ENCODE measurements around the gene NRARP.

NRARP gene

GRCh38 chr9:137321726-137322361 is 19.8 kb upstream of the NRARP start:
- DNase-seq: peak; percentile 58

- peak; percentile 58 for DNase-seq
Observed at GRCh38 chr9:137320555-137321384, 18.7 kb upstream of the NRARP start.

DNA sequence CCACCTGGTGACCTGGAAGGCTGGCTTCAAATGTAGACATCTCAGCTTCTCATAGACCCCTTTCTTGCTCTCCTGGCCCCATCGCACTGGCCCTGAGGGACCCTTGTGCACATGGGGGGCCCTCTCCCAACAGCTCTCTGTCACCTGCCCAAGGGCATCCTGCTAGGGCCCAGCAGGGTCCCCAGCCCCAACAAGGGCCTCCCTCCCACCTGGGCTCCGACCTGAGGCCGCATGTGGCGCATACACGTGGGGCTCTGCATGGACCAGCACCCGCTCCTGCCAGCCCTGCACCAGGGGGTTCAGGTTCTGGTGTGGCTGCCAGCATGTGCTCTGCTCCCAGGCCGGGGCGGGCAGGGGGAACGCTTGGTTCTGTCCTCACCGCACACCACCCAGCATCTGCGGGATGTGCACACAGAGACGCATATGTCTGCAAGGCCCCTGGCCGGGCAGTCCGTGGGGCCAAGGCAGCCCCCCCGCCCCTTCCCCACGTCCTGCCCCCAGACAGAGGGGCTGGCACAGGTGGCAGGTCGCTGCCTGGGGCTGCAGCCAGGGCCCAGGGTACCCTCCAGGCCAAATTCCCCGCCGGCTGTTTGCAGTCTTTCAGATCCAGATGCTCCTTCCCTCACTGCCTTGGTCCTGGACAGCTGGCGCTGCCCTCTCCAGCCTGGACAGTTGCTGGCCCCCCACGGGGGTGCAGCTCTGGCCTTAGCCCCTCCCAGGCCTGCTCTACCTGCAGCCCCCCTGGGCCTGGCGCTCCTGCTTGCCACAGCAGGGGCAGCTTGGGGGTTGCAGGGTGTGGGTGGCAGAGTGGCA is 17.9 kb upstream of the NRARP start:
- DNase-seq: peak; percentile 58

DNA sequence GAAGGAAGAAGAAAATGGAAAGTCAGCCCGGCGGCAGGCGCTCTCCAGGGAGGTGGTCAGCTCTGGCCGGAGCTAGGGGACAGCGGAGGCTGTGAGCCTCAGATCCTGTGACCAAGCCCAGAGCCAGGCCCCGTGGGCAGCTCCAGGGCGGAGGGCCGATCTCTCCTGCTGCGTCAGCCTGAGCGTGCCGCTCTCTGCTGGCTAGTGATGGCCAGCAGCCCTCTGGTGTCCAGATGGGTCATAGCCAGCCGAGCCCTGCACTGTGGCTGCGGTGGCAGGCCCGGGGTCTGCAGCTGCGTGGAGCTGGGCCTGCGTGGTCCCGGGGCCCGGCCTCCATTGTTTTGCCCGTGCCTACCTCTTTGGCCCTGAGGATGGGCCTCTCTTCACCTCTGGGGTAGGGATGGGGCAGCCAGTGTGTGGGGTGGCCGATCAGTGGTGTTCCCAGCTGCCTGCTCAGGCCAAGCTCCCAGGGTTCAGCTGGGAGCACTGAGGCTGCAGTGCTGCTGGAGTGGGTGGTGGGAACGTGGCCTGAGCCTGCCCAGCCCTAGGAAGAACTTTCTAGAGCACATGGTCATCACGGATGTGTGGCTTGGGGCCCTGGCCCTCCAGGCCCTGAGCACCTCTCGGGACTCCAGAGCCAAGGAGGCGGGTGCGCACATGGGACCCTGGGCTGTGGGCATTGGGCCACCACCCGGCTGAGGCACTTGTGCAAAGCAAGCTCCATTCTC is 17.1 kb upstream of the NRARP start:
- peak; percentile 50 for DNase-seq

DNA sequence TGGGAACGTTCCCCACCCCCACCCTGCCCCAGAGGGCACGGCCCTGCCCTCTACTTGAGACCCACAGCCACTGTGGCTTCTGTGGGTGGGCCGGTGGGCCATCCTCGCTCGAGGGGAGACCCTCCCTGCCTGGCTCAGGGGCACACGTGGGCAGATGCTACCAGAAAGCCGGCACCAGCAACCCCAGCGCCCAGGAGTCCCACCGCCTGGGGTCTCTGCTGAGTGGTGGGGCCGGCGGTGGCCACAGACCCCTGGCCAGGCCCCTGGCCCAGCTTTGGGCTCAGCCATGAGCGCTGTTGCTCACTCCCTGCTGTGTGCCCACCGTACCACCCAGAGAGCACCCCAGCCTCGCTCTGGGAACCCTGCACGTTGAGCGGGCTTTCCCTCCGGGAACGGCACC is 16.5 kb upstream of the NRARP start:
- DNase-seq: no peak

- DNase-seq: no peak
Observed at GRCh38 chr9:137317718-137318511, 15.8 kb upstream of the NRARP start.

- DNase-seq: peak; percentile 60
Observed at GRCh38 chr9:137317021-137317717, 15.1 kb upstream of the NRARP start.

GRCh38 chr9:137316012-137316981 is 14.2 kb upstream of the NRARP start:
- peak; percentile 62 for DNase-seq

- DNase-seq: no peak
Observed at GRCh38 chr9:137315581-137316011, 13.5 kb upstream of the NRARP start.

DNA sequence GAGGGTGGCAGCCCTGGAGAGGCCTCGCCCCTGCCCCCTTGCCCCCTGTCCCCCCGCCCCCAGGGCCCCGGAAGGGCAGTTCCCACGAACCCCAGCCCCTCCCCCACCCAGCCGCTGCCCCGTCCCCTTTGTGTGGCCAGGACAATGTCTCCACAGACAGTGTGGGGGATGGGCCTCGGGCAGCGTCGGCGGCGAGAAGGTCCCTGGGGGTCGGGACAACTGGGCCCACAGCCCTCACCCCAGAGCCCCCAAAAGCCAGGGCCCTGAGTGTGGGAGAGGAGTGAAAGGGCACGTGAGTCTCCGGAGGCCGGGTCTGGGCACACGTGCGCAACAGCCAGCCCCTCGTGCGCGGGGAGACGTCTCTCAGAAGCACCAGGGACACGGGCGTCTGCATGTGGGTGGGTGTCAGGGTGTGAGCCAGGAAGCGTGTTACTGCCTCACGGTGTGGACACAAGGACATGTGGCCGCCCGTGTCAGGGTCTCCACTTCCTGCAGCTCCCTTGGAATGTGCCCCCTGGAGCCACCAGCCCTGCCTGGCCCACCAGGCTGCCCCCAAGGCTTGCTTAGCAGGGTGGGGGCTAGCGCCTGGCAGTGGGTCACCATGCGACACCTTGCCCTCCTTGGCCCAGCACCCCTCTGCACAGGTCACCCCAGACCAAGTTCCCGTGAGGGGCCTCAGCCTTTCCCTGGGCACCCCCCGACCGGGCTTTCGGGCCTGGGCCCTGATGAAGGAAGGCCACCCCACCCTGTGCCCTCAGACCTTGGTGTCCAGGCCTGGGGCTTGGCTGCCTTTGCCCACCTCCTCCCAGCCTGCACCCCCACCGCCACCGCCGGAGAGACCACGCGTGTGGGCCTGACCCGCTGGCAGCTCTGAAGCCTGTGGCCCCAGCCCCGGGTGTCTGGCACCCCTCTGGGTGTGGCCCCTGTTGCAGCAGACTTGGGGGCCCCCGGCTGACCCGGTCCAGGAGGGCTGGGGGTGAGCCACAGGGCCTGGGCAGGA is 12.8 kb upstream of the NRARP start:
- peak; percentile 62 for DNase-seq

DNA sequence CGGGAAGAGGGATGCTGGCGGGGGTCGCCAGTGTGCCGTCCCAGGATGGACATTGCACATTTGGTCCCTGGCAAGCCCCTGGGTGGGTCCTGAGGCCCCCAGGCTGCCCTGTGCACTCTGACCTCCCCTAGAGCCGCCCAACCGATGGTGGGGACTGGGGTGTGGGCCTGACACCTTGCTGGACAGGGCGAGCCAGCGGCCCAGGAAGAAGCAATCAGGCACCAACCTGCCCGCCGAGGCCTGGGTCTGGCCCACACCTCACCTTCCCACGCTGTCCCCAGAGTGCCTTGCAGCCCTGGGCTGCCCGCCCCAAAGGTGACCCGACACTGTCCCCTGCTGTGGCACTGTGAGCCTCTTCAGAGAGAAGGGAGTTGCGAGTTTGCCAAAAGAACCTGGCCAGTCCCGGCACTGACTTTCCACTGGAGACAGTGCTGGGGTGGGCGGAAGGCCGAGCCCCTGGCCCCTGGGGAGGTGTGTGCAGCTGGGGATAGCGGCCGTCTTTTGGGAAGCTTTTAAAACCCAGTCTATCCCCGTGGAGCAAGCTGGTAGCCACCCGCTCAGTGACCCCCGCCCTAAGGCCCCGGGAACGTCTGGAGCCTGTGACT is 12.0 kb upstream of the NRARP start:
- DNase-seq: no peak

GRCh38 chr9:137313326-137313936 is 11.4 kb upstream of the NRARP start:
- peak; percentile 61 for DNase-seq

DNA sequence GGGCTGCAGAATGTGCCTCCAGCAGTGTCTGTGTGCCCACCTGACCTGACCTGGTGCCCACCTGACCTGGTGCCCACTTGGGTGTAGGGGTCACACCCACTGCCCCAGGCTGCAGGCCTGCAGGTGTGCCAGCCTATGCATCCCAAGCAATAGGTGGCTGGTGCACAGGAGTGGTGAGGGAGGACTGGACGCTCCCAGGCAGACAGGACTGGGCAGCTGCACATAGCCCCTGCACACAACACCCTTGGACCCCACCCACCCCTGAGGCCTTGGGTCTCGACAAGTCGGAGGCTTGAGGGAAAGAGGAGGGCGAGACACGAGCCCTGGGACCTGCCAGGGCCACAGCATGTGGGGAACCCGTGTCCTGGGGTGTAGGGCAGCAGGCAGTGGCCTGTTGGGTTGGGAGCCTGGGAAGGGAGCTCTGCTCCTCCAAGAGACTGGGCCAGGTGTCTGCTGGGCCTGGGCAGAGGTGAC is 10.8 kb upstream of the NRARP start:
- no peak for DNase-seq

DNA sequence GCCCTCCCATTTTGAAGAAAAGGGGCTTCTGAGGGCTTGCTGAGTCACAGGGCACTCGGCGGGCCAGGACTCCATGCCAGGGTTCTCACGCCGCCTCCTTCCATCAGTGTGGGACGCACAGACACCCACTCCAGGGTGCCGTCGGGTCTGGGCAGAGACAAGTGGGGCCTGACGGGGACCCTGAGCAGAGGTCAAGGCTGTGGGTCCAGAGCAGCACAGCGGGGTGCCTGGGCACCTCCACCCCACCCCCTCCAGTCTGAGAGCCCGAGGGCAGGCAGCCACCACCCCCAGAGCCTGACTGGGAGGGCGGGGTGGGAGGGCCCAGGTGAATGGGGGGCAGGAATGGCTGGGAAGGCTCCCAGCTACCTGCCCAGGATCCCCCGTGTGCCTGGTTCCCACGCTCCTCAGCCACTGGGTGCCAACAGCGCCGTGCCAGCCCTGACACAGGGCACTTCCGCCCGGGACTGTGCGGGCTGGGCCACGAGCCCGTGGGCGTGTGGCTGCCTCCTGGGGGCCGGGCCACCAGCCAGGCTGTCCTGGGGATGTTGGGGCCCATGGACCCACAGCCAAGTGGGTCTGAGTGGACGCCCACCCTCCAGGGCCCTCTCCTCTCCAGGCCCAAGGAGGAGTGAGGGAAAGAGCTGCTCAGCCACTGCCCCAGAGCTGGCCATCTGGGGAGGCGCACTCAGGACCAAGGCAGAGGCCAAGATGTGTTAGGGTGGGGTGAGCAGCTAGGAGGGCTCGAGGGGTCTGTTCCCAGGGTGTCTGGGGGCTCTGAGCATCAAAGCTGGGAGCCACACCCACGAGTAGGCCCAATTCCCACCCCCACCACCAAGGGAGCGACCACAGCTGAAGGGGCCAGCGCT is 10.1 kb upstream of the NRARP start:
- DNase-seq: peak; percentile 54

- DNase-seq: peak; percentile 73
Observed at GRCh38 chr9:137311171-137311985, 9.3 kb upstream of the NRARP start.

All from activated effector memory CD4-positive, alpha-beta T cell treated with anti-CD3 and anti-CD28 coated beads, Interleukin-2, amount 50 U/mL, for 16 hours (primary cell).